ENCODE results near the gene TMX4. TPM values are rescaled to one million over a fixed set of nuclear protein-coding genes. Genes with fewer than 3 reads are reported as not detected.

Gene TMX4
- total and polyA plus RNA-seq, 11 donors = 35.1 to 279 (median 103) TPM

DNA sequence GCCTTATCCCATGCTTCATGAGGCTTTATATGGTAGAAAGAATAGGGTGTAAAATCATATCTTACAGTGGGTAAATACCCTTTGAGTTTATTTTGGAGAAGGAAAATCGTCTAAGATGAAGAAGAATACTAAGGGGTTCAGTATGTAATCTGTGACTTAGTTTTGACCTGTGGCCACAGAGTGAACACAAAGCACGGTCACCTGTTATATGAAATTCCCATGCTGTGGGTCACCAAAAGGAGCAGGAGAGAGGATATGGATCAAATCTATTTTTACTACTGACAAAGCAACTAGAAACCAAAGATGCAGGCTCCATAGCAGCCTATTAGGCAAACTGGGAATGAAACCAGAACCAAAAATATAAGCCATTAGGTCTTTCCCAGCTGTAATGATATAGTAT is 75.7 kb downstream of the TMX4 start:
- H3K9me3 ChIP-seq = peaks cover 0 to 17% (median 5%) of the 10 kb centered on the region in 12 donors
- no peaks in the 10 kb centered on the region for H3K4me1 ChIP-seq
- TF ChIP-seq, protein P1, sequence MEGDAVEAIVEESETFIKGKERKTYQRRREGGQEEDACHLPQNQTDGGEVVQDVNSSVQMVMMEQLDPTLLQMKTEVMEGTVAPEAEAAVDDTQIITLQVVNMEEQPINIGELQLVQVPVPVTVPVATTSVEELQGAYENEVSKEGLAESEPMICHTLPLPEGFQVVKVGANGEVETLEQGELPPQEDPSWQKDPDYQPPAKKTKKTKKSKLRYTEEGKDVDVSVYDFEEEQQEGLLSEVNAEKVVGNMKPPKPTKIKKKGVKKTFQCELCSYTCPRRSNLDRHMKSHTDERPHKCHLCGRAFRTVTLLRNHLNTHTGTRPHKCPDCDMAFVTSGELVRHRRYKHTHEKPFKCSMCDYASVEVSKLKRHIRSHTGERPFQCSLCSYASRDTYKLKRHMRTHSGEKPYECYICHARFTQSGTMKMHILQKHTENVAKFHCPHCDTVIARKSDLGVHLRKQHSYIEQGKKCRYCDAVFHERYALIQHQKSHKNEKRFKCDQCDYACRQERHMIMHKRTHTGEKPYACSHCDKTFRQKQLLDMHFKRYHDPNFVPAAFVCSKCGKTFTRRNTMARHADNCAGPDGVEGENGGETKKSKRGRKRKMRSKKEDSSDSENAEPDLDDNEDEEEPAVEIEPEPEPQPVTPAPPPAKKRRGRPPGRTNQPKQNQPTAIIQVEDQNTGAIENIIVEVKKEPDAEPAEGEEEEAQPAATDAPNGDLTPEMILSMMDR (IDR thresholded peaks at IDR 0.05) = no peak
- no peak for TF ChIP-seq POLR2A (IDR thresholded peaks at IDR 0.05)
- H3K36me3 ChIP-seq = no peaks in the 10 kb centered on the region
- H3K27me3 ChIP-seq = no peaks in the 10 kb centered on the region
- DNase-seq = no peak
- WGBS, 4 donors = 25 to 30% (median 29%) methylated on average over 2 of the region's 2 CpGs
- no peak overlapping the region for H3K4me3 ChIP-seq
- no peak for ATAC-seq
- no peak overlapping the region for H3K27ac ChIP-seq
- intact Hi-C loops (cut with DNase I) = no loop called here

DNA sequence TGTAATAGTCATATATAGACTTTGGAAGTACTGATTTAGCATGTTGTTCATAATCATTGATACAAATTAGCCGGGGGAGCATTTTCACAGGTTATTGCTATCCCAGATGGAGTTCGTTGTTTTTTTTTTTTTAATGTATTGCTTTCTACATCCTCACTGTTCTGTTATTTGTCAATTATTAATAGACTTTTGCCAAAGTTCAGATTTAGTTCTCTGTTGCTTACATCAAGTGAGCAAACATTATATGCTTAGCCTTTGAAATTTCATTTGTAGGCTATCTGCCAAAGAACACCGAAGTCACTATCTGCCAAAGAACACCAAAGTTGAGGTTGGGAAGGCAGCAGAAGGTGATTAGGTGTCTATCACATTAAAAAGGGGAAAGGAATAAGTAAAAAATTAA is 79.2 kb downstream of the TMX4 start, which contains the start of gene HAO1:
TSS of gene HAO1 (minus strand) at position 118 of the 400 bp plus-strand sequence. CDS start at position 82, 36 bp downstream.
- intact Hi-C loops (cut with DNase I) = no loop called here
- H3K27ac ChIP-seq = no peak within 1 kb of the TSS
- H3K27me3 ChIP-seq = no peaks in the 10 kb centered on the region
- H3K4me3 ChIP-seq = no peak within 1 kb of the TSS
- H3K36me3 ChIP-seq = no peaks in the 10 kb centered on the region
- ATAC-seq (no peak), DNase-seq (no peak)
- peaks cover 0 to 4% (median 0%) of the 10 kb centered on the region in 12 donors for H3K4me1 ChIP-seq
- no peaks in the 10 kb centered on the region for H3K9me3 ChIP-seq
- 90 to 92% (median 92%) methylated on average over 3 of the region's 3 CpGs for WGBS, 4 donors
- TF ChIP-seq POLR2A (IDR thresholded peaks at IDR 0.05) = no peak
- TF ChIP-seq, protein P1 (IDR thresholded peaks at IDR 0.05) = no peak

- intact Hi-C loops (cut with DNase I) = loop anchor here in 8 of 10 donors (5.0 to 10.0 kb wide), 3 partner anchors 103 to 783 kb away; no protein-coding TSS in a partner anchor
- WGBS, 4 donors = 64 to 75% (median 70%) methylated on average over 4 of the region's 4 CpGs
- Histone ChIP-seq H3K9me3 (no peaks in the 10 kb centered on the region), H3K4me1 (peaks cover 0 to 4% (median 0%) of the 10 kb centered on the region in 12 donors), H3K27me3 (no peaks in the 10 kb centered on the region), H3K36me3 (no peaks in the 10 kb centered on the region), H3K27ac (no peak overlapping the region), H3K4me3 (no peak overlapping the region)
- no peak for ATAC-seq
- TF ChIP-seq, protein P1 (IDR thresholded peaks at IDR 0.05) = no peak
- no peak for TF ChIP-seq POLR2A (IDR thresholded peaks at IDR 0.05)
- no peak for DNase-seq
Observed at GRCh38 chr20:7939663-7940062, 79.9 kb downstream of the TMX4 start.

DNA sequence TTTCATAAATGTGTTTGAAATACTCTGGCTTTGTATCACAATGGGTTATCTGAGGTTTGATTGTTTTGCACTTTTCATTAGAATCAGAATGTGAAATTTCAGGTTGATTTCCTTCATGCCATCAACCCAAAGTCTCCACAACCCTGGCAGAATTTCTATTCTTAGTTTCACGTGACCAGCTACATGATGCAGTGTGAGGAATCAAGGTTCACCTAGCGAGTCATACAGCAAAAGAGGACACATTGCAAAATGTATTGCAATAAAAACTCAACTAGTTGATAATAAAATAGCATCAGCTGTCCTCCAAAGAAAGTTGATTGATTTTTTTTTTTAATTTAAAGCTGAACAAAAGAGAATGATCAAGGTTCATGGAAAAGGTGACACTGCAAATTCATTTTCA is 81.5 kb downstream of the TMX4 start:
- no peak for TF ChIP-seq POLR2A (IDR thresholded peaks at IDR 0.05)
- TF ChIP-seq, protein P1 (IDR thresholded peaks at IDR 0.05) = no peak
- H3K9me3 ChIP-seq = no peaks in the 10 kb centered on the region
- H3K27ac ChIP-seq = no peak overlapping the region
- 81 to 89% (median 87%) methylated on average over 2 of the region's 2 CpGs for WGBS, 4 donors
- H3K4me3 ChIP-seq = no peak overlapping the region
- ATAC-seq (no peak), DNase-seq (no peak)
- intact Hi-C loops (cut with DNase I) = loop anchor here in 8 of 10 donors (5.0 to 10.0 kb wide), 3 partner anchors 104 to 784 kb away; no protein-coding TSS in a partner anchor
- H3K27me3 ChIP-seq = peaks cover 0 to 8% (median 0%) of the 10 kb centered on the region in 9 donors
- H3K36me3 ChIP-seq = no peaks in the 10 kb centered on the region
- peaks cover 0 to 4% (median 0%) of the 10 kb centered on the region in 12 donors for H3K4me1 ChIP-seq
